T1000 (cell line): Measurements from ENCODE around the gene PLPP7.
"Not testable (repeated sequence)": the region's sequence is repeated elsewhere in the genome, so short reads cannot be mapped to it uniquely, and the experiment has no call there.

Experiments
- DNase-seq: peaks from one replicate; lab custom pipeline; 2025; ENCODE audit warnings: mixed read lengths; lab: John Stamatoyannopoulos, UW

Gene PLPP7

DNA sequence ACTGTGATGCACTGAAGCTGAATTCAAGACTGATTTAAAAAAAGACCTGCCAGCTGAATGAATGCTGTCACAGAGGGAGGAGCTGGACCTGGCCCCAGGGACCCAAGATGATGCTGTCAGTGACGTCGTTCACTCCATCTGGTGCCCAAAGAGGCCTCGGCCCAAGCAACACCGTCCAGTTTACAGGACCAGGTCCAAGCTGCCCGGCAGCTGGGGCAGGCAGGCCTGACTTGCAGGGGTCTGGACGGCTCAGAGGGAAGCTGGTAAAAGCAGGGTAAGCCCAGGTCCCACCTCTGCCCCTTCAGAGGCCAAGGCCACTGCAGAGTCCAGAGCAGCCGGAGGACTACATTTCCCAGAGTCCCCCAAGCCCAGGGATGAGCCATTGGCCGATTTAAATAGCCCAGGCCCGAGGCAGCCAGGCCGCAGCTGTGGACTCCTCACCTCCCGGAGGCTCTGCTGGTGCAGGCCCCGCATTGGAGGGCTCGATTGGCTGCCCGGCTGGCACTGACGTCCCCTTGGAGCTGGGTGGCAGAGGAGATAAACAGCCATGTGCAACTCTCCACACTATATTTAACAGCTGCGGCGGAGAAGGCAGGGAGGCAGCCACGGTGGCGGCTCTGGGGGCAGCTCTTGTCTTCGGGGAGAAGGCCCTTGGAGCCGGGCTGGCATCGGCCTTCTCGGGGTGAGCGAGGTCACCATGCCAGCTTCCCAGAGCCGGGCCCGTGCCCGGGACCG lies at the start of gene PLPP7:
TSS of gene PLPP7 (plus strand) at position 423 of the 735 bp plus-strand sequence. CDS start at position 698, 275 bp downstream.
- DNase-seq, result peak; percentile 33

- DNase-seq, result no peak
Observed at GRCh38 chr9:131240047-131240921, 49.2 kb upstream of the PLPP7 start.

GRCh38 chr9:131244331-131244730 lies 45.2 kb upstream of the PLPP7 start:
- DNase-seq, result not testable (repeated sequence)

DNA sequence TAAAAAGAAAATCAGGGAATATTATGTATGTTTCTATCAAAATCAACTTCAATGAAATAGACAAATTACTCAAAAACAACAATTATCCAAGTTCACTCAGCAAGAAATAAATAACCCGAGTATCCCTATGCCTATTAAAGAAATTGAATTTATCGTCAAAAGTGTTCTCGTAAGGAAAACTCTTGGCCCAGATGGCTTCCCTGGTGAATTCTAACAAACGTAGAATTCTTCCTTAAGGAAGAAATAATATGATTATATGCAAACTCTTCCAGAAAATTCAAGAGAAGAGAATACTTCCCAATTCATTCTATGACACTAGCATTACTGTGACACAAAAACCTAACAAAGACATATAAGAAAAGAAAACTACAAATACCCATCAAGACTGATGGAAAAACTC lies 42.9 kb upstream of the PLPP7 start:
- no peak for DNase-seq

DNA sequence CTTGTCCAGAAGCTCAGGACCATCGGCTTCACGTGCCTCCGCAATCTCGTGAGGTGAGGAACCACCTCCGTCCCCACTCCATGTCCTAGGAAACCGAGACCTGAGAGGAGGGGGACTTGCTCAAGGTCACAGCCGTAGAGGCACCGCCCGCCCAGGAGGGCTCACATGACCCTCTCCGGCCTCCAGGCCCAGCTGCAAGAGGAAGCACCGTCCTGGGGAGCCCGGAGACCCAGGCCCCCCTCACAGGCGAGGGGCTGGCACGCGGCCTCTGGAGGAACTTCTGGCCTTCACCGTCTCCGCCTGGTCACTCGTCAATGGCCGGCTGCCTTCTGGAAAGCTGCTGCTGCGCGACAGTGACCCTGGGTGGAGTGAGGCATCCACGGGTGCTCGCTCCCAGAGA lies 37.4 kb upstream of the PLPP7 start:
- no peak for DNase-seq

DNA sequence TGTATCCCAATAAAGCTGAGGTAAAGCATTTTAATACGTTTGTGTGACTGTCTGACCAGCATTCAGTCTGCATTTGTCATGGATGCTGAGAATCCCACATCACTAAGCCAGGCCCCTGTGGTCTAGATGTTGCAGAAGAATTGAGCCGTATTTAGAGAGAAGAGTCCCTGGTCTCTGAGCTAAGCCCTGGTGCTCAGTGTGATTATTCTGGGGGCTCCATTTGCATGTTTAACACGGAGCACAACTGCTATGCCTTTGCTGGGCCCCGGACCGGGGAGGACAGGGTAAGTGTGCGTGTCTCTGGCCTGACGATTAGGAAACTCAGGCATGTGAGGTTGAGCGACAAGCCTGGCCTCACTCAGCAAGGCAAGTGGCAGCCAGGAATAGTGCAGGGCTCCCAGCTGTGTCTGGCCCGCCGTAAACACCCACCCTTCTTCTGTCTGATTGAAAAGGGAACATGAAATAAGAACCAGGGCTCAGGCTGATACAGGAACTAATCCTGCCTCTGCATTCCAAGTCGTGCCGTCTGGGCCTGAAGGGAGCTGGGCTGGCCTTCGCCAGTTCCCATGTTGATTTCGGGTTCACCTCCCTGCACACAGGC lies 35.5 kb upstream of the PLPP7 start:
- DNase-seq, result no peak

- no peak for DNase-seq
Observed at GRCh38 chr9:131254626-131255025, 34.9 kb upstream of the PLPP7 start.

GRCh38 chr9:131255676-131256197 lies 33.8 kb upstream of the PLPP7 start:
- DNase-seq, result no peak

DNA sequence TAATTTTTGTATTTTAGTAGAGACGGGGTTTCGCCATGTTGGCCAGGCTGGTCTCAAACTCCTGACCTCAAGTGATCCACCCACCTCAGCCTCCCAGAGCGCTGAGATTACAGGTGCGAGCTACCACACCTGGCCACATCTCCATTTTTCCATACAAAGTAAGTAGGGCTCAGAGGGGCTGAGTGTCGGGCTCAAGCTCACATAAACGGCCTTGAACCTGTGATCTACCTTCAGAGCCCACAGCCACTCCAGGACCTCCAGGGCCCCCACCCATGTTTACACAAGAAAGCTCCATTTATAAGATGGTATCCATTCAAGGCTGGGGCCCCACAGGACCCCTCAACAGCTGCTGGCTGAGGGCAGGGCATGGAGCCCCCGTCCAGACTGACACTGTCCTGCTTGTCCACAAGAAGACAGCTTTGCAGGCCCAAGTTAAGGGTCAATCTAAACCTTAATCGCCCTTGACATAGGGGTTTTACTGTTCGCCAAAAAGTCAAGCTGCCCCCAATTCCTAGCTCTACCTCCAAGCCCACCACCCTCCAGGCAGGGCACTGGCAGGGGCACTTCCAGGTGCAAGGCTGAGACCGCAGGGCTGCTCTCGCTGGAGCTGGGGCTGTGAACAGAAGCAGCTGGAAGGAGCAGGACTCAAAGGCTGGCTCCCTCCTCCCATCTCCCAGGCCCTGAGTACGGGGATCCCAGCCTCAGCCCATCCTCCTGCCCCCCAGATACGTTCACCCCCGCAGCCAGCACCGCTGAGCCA lies 32.1 kb upstream of the PLPP7 start:
- DNase-seq, result no peak

GRCh38 chr9:131258186-131258585 lies 31.3 kb upstream of the PLPP7 start:
- DNase-seq, result no peak

DNA sequence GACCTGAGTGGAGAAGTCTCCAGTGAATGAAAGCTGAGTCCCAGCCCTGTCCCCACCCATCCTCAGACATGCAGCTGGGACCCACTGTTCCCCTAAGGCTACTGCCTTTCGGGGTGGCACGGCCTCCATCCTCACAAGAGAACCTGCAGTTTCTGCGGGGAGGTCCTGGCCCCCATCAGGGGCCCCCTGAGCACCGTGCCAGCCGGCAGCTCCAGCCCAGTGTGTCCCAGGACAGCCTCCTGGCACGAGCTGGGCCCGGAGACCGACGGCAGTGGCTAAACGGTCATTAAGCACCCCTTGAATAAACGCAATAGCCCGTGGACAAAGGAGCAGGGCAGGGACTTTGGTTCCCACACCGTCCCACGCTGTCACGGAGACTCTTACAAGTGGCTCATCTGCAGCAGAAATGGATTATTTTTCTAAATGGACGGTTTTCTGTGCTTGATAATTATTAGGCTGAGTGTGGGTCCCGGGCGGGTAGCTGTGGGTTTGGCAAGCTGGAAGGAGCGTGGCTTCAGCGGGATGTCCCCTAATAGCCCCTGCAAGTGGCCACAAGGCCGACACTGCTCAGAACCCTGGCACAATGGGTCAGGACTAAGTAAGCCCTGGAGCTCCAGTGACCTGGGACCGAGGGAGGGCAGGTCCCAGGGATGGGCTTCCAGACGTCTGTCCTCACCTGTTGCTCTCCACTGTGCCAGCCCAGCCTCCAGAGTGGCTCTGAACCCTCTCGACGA lies 30.7 kb upstream of the PLPP7 start:
- DNase-seq, result no peak

GRCh38 chr9:131259432-131259898 lies 30.1 kb upstream of the PLPP7 start:
- DNase-seq, result no peak

- no peak for DNase-seq
Observed at GRCh38 chr9:131259916-131260597, 29.5 kb upstream of the PLPP7 start.

GRCh38 chr9:131260751-131261452 lies 28.6 kb upstream of the PLPP7 start:
- no peak for DNase-seq

DNA sequence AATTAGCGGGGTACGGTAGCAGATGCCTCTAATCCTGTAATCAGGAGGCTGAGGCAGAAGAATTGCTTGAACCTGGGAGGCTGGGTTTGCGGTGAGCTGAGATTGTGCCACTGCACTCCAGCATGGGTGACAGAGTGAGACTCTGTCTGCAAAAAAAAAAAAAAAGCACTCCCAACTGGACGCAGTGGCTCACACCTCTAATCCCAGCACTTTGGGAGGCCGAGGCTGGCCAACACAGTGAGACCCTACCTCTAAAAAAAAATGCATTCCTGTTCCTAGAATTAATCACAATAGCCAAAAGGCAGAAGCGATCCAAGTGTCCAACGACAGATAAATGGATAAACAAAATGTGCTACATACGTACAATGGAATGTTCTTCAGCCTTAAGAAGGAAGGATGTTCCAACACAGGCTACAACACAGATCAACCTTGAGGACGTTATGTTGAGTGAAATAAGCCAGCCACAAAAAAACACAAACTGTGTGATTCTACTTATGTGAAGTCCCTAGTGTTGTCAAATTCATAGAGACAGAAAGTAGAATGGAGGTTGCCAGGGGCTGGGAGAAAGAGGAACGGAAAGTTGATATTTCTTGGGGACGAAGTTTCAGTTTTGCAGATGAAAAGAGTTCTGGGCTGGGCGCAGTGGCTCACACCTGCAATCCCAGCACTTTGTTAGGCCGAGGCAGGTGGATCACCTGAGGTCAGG lies 27.0 kb upstream of the PLPP7 start:
- DNase-seq, result no peak

DNA sequence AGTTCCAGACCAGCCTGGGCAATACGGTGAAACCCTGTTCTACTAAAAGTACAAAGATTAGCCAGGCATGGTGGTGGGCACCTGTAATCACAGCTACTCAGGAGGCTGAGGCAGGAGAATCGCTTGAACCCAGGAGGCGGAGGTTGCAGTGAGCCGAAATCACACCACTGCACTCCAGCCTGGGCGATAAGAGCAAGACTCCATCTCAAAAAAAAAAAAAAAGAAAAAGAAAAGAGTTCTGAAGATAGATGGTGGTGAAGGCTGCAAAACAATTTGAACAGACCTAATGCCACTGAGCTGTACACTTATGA lies 26.5 kb upstream of the PLPP7 start:
- DNase-seq, result not testable (repeated sequence)

DNA sequence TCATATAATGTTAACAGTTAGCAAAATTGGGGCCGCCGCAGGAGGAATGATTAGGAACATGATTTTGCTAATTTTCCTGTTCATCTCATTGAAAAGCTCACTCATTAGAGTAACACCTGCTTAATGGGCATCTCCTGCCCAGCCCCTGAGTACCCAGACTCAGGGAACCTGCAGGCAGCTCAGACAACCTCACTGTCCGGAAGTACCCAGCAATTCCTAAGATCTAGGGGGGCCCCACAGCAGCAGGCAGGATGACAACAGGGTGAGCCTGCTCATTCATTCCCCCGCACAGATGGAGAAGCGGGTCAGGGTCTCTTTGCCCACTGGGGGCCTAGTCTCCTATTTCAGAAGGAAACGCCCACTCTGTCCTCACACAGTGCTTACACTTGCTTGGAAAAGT lies 25.8 kb upstream of the PLPP7 start:
- no peak for DNase-seq

DNA sequence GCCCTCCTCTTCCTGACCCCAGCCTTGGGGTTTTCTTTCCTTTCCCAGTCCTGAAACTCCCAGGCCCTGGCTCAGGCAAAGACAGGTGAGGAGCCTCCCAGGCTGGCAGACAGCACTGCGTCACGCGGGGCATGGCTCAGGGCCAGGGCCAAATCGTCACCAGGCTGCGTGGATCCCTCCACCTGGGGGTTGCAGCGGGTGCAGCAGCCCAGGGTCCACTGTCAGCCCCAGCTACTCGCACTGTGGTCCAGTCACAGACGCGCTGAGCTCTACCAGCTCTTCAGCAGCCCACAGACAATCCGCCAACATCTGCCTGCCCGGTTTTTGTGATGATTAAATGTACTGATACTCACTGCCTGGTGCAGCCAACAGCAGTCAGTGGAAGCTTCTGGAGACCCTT lies 25.3 kb upstream of the PLPP7 start:
- DNase-seq, result no peak
